ENCODE data around the gene NCKAP5.

DNA sequence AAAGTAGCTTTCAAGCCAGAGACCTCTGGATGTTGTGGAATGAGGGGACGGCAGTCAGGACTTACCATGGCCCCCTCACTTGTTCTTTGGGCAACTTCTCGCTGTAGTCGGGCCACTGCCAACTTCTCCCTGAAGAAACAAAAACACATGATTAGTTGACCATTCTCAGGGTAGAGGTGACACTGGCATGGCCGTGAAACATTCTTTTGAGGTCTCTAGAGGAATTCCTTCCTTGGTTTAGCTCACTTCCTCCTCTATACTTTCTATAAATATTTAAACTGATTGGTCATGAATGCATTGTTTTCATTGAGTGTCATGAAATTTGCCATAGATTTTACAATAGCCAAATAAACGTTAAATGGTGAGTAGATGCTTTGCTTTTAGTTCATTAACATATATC is 354.6 kb downstream of the NCKAP5 start:
- TF ChIP-seq FOXA1 (IDR thresholded peaks at IDR 0.05; ENCODE audit: borderline replicate concordance) (no peak), DIDO1 (tag; IDR thresholded peaks at IDR 0.05; ENCODE audit: low read depth) (no peak), ZBTB1 (CRISPR knock-in tag; IDR thresholded peaks at IDR 0.05; ENCODE audit: borderline replicate concordance, low read depth) (no peak), CBX8 (IDR thresholded peaks at IDR 0.05; ENCODE audit: borderline replicate concordance, extremely low read depth, low read depth, low read length, poor library complexity, severe bottlenecking) (no peak), E2F3 (CRISPR knock-in tag; IDR thresholded peaks at IDR 0.05) (no peak), CEBPB (tag; IDR thresholded peaks at IDR 0.05) (no peak), POLR2H (tag; IDR thresholded peaks at IDR 0.05; ENCODE audit: low read depth) (no peak), ETV6 (IDR thresholded peaks at IDR 0.05; ENCODE audit: borderline replicate concordance in 1 of 2, low read depth in 2 of 2, low read length in 1 of 2) (no peak), ETV6 (CRISPR knock-in tag; IDR thresholded peaks at IDR 0.05; ENCODE audit: borderline replicate concordance) (no peak), BHLHE40 (IDR thresholded peaks at IDR 0.05; ENCODE audit: low read length) (no peak), PPARD (CRISPR knock-in tag; IDR thresholded peaks at IDR 0.05) (no peak), RUNX1 (IDR thresholded peaks at IDR 0.05; ENCODE audit: low read depth) (no peak)
- TF ChIP-seq, protein P1, sequence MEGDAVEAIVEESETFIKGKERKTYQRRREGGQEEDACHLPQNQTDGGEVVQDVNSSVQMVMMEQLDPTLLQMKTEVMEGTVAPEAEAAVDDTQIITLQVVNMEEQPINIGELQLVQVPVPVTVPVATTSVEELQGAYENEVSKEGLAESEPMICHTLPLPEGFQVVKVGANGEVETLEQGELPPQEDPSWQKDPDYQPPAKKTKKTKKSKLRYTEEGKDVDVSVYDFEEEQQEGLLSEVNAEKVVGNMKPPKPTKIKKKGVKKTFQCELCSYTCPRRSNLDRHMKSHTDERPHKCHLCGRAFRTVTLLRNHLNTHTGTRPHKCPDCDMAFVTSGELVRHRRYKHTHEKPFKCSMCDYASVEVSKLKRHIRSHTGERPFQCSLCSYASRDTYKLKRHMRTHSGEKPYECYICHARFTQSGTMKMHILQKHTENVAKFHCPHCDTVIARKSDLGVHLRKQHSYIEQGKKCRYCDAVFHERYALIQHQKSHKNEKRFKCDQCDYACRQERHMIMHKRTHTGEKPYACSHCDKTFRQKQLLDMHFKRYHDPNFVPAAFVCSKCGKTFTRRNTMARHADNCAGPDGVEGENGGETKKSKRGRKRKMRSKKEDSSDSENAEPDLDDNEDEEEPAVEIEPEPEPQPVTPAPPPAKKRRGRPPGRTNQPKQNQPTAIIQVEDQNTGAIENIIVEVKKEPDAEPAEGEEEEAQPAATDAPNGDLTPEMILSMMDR (IDR thresholded peaks at IDR 0.05 in 2 of 3, conservative IDR thresholded peaks at IDR 0.05 in 1 of 3; ENCODE audit: insufficient read depth in 2 of 3, low read depth in 1 of 3, low read length in 3 of 3): no peak

All from K562 (cell line).